ENCODE results near the gene DHRSX.

Gene DHRSX

GRCh38 chrX:2452799-2453198 is 48.0 kb downstream of the DHRSX start:
- no peak for DNase-seq (ENCODE audit: low spot score)

- DNase-seq (ENCODE audit: low spot score) = no peak
Observed at GRCh38 chrX:2452317-2452784, 48.4 kb downstream of the DHRSX start.

GRCh38 chrX:2451501-2452316 is 49.1 kb downstream of the DHRSX start:
- DNase-seq (ENCODE audit: low spot score) = no peak

GRCh38 chrX:2450681-2451080 is 50.1 kb downstream of the DHRSX start:
- DNase-seq (ENCODE audit: low spot score) = no peak

- no peak for DNase-seq (ENCODE audit: low spot score)
Observed at GRCh38 chrX:2449135-2449886, 51.5 kb downstream of the DHRSX start.

- no peak for DNase-seq (ENCODE audit: low spot score)
Observed at GRCh38 chrX:2447484-2447883, 53.3 kb downstream of the DHRSX start.

GRCh38 chrX:2446815-2447214 is 54.0 kb downstream of the DHRSX start:
- no peak for DNase-seq (ENCODE audit: low spot score)

GRCh38 chrX:2445662-2446623 is 54.8 kb downstream of the DHRSX start:
- DNase-seq (ENCODE audit: low spot score) = no peak

GRCh38 chrX:2442694-2443093 is 58.1 kb downstream of the DHRSX start:
- DNase-seq (ENCODE audit: low spot score) = no peak

- DNase-seq (ENCODE audit: low spot score) = no peak
Observed at GRCh38 chrX:2441466-2441865, 59.3 kb downstream of the DHRSX start.

- DNase-seq (ENCODE audit: low spot score) = no peak
Observed at GRCh38 chrX:2439613-2440012, 61.2 kb downstream of the DHRSX start.

- DNase-seq (ENCODE audit: low spot score) = no peak
Observed at GRCh38 chrX:2435465-2435864, 65.3 kb downstream of the DHRSX start.

GRCh38 chrX:2434270-2435163 is 66.3 kb downstream of the DHRSX start:
- DNase-seq (ENCODE audit: low spot score) = no peak

- no peak for DNase-seq (ENCODE audit: low spot score)
Observed at GRCh38 chrX:2432298-2432863, 68.4 kb downstream of the DHRSX start.

- DNase-seq (ENCODE audit: low spot score) = no peak
Observed at GRCh38 chrX:2430265-2430825, 70.4 kb downstream of the DHRSX start.

GRCh38 chrX:2427737-2428136 is 73.0 kb downstream of the DHRSX start:
- DNase-seq (ENCODE audit: low spot score) = no peak

GRCh38 chrX:2427147-2427546 is 73.6 kb downstream of the DHRSX start:
- DNase-seq (ENCODE audit: low spot score) = no peak

GRCh38 chrX:2426289-2426882 is 74.4 kb downstream of the DHRSX start:
- DNase-seq (ENCODE audit: low spot score) = no peak

- no peak for DNase-seq (ENCODE audit: low spot score)
Observed at GRCh38 chrX:2425286-2426071, 75.3 kb downstream of the DHRSX start.
